Adrenal gland (tissue), 12 donors: ENCODE measurements around the gene RAVER1. TPM values are rescaled to one million over a fixed set of nuclear protein-coding genes. Genes with fewer than 3 reads are reported as not detected.
"Not testable (repeated sequence)": the region's sequence is repeated elsewhere in the genome, so short reads cannot be mapped to it uniquely, and the experiment has no call there.

ENCODE experiments used
- DNase-seq, 7 donors: peaks; one replicate each; pipeline ENCODE4 v3.0.0-alpha.2; 2019 to 2020
- H3K27ac ChIP-seq, 5 donors: fragments of 200-600 bp; sonication (generic) in 4 of 5; 1 replicate in 3 of 5; 2 replicates in 2 of 5; pipeline versions ENCODE4 v1.5.1 to v1.8.0; 2016 to 2020; ENCODE audit warnings: mild to moderate bottlenecking in 1 of 5
- H3K27me3 ChIP-seq: fragments of 200-600 bp; 2 replicates; pipeline ENCODE4 v1.8.0; 2021
- H3K36me3 ChIP-seq, 2 donors: fragments of 200-600 bp; replicated peaks in 1 of 2; 1 replicate in 1 of 2; 2 replicates in 1 of 2; pipeline versions ENCODE4 v1.5.1 to v1.8.0; 2018 to 2022
- H3K4me1 ChIP-seq, 2 donors: fragments of 200-600 bp; replicated peaks in 1 of 2; 1 replicate in 1 of 2; 2 replicates in 1 of 2; pipeline versions ENCODE4 v1.5.1 to v1.8.0; 2018 to 2021
- H3K4me3 ChIP-seq, 4 donors: fragments of 200-600 bp; sonication (generic) in 3 of 4; one replicate each; pipeline ENCODE4 v1.5.1; 2016 to 2018
- H3K9me3 ChIP-seq, 3 donors: fragments of 200-600 bp; sonication (generic) in 1 of 3; replicated peaks in 1 of 3; 1 replicate in 2 of 3; 2 replicates in 1 of 3; pipeline versions ENCODE4 v1.5.1 to v1.8.0; 2016 to 2021
- POLR2A ChIP-seq, 2 donors: fragments of 450-650 bp; IDR thresholded peaks; one replicate each; pipeline ENCODE4 v1.6.1; 2017; ENCODE audit warnings: antibody characterized with exemption in 2 of 2, mild to moderate bottlenecking in 2 of 2, moderate library complexity in 1 of 2
- WGBS, 4 donors: extraction: QIAGEN DNeasy Blood & Tissue Kit in 2 of 4; methylation state at CpG; one replicate each; pipeline versions ENCODE4 v1.1.5 to v1.1.7; 2013 to 2017; 5-methylcytosine and 5-hydroxymethylcytosine counted together
- intact Hi-C, 2 donors: fragments of 100-400 bp; cut with DNase I; formaldehyde crosslinking; loops; one replicate each; pipeline versions ENCODE4 v1.14.1 to v1.15.0; 2022 to 2023
- polyA plus RNA-seq, 3 donors: library from polyadenylated mRNA; stranded (reverse); fragments of 200-250 nt in 2 of 3; fragments of 350-450 nt in 1 of 3; fragmentation: Illumina TruSeq in 1 of 3; extraction: RNeasy Lipid Tissue Mini Kit (QIAGEN cat#74804) in 1 of 3; gene quantifications; one replicate each; pipeline ENCODE4 v1.2.3, GENCODE V29; 2013 to 2014
- total RNA-seq, 9 donors: library from RNA; depleted of rRNA in 4 of 9; stranded (reverse); fragments of >200 nt in 4 of 9; fragments of 120-200 nt in 1 of 9; fragmentation: NEBNext Ultra II Directional in 1 of 9; extraction: Animal tissue kit (Norgen Biotek cat#: 25700) in 1 of 9; gene quantifications; one replicate each; pipeline versions ENCODE4 v1.1.0 to v1.2.4, GENCODE V29; 2013 to 2023
- TF ChIP-seq, protein P1 (sequence below), 6 experiments: fragments of 450-650 bp in 4 of 6; fragments of 200-600 bp in 2 of 6; sonication (generic) in 1 of 6; IDR thresholded peaks; 1 replicate in 5 of 6; 2 replicates in 1 of 6; pipeline versions ENCODE4 v1.5.1 to v1.8.0; 2016 to 2021; ENCODE audit warnings: antibody characterized with exemption in 6 of 6, mild to moderate bottlenecking in 2 of 6, moderate library complexity in 1 of 6
- donor health status: healthy with polysubstance abuse.
- donor health status: Bipolar disorder and iron deficiency.
- donor health status: DM: yes; HTN: yes; CAD: no.
- donor health status: DM: no; HTN: no; CAD: no.
- donor health status: DM: no; HTN: no; CAD: no.
- donor health status: DM: yes; HTN: yes; CAD: no.

The RAVER1 gene
- total and polyA plus RNA-seq, 12 donors = 4.1 to 42.7 (median 27.0) TPM

DNA sequence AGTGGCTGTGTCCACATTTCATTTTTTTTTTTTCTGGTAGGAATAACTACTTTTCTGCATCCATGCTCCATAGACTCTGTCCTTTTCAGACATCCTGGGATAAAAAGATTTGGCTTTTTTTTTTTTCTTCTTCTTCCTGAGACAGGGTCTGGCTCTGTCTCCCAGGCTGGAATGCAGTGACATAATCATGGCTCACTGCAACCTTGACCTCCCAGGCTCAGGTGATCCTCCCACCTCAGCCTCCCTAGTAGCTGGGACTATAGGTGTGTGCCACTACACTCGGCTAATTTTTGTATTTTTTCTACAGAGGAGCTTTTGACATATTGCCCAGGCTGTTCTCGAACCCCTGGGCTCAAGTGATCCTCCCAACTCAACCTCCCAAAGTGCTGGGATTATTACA, 10.2 kb upstream of the RAVER1 start:
- Histone ChIP-seq H3K4me1 (no peaks in the 10 kb centered on the region), H3K27ac (no peak overlapping the region), H3K27me3 (no peaks in the 10 kb centered on the region), H3K4me3 (no peak overlapping the region), H3K36me3 (no peaks in the 10 kb centered on the region), H3K9me3 (no peaks in the 10 kb centered on the region)
- WGBS, 4 donors = 64 to 81% (median 73%) methylated on average over 2 of the region's 2 CpGs
- TF ChIP-seq POLR2A (IDR thresholded peaks at IDR 0.05) = no peak
- TF ChIP-seq, protein P1, sequence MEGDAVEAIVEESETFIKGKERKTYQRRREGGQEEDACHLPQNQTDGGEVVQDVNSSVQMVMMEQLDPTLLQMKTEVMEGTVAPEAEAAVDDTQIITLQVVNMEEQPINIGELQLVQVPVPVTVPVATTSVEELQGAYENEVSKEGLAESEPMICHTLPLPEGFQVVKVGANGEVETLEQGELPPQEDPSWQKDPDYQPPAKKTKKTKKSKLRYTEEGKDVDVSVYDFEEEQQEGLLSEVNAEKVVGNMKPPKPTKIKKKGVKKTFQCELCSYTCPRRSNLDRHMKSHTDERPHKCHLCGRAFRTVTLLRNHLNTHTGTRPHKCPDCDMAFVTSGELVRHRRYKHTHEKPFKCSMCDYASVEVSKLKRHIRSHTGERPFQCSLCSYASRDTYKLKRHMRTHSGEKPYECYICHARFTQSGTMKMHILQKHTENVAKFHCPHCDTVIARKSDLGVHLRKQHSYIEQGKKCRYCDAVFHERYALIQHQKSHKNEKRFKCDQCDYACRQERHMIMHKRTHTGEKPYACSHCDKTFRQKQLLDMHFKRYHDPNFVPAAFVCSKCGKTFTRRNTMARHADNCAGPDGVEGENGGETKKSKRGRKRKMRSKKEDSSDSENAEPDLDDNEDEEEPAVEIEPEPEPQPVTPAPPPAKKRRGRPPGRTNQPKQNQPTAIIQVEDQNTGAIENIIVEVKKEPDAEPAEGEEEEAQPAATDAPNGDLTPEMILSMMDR (IDR thresholded peaks at IDR 0.05) = no peak
- intact Hi-C loops = no loop called here
- no peak for DNase-seq

DNA sequence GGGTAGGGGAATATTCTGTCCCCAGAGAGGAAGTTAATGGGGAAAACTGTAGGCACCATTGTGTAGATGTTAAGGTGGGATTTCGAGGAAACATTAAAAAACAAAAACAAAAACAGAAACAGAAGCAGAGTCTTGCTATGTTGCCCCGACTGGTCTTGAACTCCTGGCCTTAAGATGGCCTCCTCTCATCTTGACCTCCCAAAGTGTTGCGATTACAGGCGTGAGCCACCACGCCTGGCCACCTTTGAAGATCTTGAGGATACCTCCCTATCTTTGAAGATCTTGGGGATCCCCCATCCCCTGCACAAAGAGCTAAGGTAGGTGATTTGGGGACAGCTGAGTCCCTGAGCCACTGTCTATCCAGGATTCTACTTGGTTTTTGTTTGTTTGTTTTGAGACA, 6.6 kb upstream of the RAVER1 start:
- intact Hi-C loops = loop anchor here in 1 of 2 donors (5.0 kb wide), 1 partner anchor 52 kb away; no protein-coding TSS in a partner anchor
- H3K27ac ChIP-seq = no peak overlapping the region
- no peak for TF ChIP-seq POLR2A (IDR thresholded peaks at IDR 0.05)
- TF ChIP-seq, protein P1 (IDR thresholded peaks at IDR 0.05) = no peak
- H3K36me3 ChIP-seq = no peaks in the 10 kb centered on the region
- H3K4me1 ChIP-seq = no peaks in the 10 kb centered on the region
- 77 to 89% (median 84%) methylated on average over 5 of the region's 5 CpGs for WGBS, 4 donors
- no peak for DNase-seq
- no peaks in the 10 kb centered on the region for H3K9me3 ChIP-seq
- H3K4me3 ChIP-seq = no peak overlapping the region
- H3K27me3 ChIP-seq = no peaks in the 10 kb centered on the region

DNA sequence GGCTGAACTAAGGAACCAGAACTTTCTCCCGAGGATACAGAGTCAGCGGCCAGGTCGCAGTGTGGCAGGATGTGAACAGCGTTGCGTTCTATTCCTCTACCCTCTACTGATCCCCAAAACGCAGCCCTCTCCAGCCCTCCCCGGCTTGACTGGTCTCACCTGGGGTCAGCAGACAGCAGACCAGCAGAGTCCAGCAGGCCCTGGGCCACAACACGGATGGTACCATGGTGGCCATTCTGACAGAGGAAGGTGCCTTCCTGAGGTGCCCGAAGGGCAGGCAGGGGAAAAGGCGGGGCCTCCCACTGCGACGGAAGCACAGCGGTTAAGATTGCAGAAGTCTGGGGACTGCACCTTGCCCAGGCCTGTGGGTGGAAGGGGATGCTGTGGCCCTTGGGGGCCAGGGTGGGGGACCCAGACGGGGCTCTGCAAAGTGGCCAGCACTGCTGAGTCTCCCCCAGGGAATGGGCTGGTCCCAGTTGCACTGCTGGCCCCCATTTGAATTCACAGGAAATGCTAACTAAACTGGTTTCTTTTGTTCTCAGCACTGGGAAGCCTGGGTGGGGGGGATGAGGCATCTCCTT, 6.1 kb upstream of the RAVER1 start, which contains the start of gene ICAM3:
TSS of gene ICAM3 (minus strand) at position 245 of the 581 bp plus-strand sequence. CDS start at position 235, 10 bp downstream.
- H3K36me3 ChIP-seq = no peaks in the 10 kb centered on the region
- no peak for TF ChIP-seq POLR2A (IDR thresholded peaks at IDR 0.05)
- TF ChIP-seq, protein P1 (IDR thresholded peaks at IDR 0.05) = no peak
- no peak for DNase-seq
- H3K4me3 ChIP-seq = no peak within 1 kb of the TSS
- peaks cover 0 to under 1% of the 10 kb centered on the region in 2 donors for H3K4me1 ChIP-seq
- intact Hi-C loops = loop anchor here in 1 of 2 donors (5.0 kb wide), 1 partner anchor 53 kb away; no protein-coding TSS in a partner anchor
- H3K9me3 ChIP-seq = no peaks in the 10 kb centered on the region
- H3K27me3 ChIP-seq = no peaks in the 10 kb centered on the region
- 58 to 70% (median 68%) methylated on average over 13 to 14 of the region's 14 CpGs for WGBS, 4 donors
- H3K27ac ChIP-seq = no peak within 1 kb of the TSS

DNA sequence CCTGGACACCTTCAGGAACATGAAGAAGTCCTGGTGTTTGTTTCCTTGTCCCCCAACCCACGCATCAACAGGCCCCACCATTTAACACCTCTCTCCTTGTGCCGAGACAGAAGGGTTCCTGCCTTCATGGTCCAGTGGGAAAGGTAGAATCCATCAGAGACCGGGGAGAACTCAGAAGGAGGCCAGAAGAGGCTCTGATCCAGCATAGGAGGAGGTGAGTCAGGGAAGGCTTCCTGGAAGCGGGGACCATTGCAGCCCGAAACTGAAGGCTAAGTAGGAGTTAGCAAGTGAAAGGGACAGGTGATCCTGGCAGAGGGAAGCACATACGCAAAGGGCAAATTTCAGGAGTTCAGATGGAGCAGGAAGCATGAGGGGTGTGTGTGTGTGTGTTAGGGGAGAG, 5.6 kb upstream of the RAVER1 start:
- Histone ChIP-seq H3K4me1 (peaks cover 4 to 6% of the 10 kb centered on the region in 2 donors), H3K27me3 (no peaks in the 10 kb centered on the region), H3K36me3 (no peaks in the 10 kb centered on the region), H3K4me3 (no peak overlapping the region), H3K27ac (no peak overlapping the region), H3K9me3 (no peaks in the 10 kb centered on the region)
- 78 to 88% (median 81%) methylated on average over 6 of the region's 6 CpGs for WGBS, 4 donors
- TF ChIP-seq POLR2A (IDR thresholded peaks at IDR 0.05) = no peak
- TF ChIP-seq, protein P1 (IDR thresholded peaks at IDR 0.05) = no peak
- intact Hi-C loops = loop anchor here in 1 of 2 donors (5.0 kb wide), 1 partner anchor 53 kb away; no protein-coding TSS in a partner anchor
- no peak for DNase-seq

DNA sequence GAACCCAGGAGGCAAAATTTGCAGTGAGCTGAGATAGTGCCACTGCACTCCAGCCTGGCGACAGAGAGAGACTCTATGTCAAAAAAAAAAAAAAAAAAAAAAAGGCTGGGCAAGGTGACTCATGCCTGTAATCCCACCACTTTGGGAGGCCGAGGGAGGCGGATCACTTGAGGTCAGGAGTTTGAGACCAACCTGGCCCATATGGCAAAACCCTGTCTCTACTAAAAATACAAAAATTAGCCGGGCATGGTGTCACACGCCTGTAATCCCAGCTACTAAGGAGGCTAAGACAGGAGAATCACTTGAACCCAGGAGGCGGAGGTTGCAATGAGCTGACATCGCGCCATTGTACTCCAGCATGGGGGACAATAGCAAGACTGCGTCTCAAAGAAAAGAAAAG, 3.4 kb upstream of the RAVER1 start:
- not testable (repeated sequence) for H3K27me3 ChIP-seq
- intact Hi-C loops = loop anchor here in 1 of 2 donors (5.0 kb wide), 1 partner anchor 56 kb away; no protein-coding TSS in a partner anchor
- WGBS, 4 donors = 90 to 95% (median 93%) methylated on average over 9 of the region's 9 CpGs

More for the DNA sequence above, 3.4 kb upstream of the RAVER1 start:
- not testable (repeated sequence) for H3K4me3 ChIP-seq, DNase-seq, H3K27ac ChIP-seq, H3K9me3 ChIP-seq, H3K36me3 ChIP-seq
- peaks cover 13 to 15% of the 10 kb centered on the region in 2 donors for H3K4me1 ChIP-seq
